Right ventricle myocardium inferior (tissue), 1 donor: ENCODE data around the gene MAN2C1. TPM values are rescaled to one million over a fixed set of nuclear protein-coding genes. Genes with fewer than 3 reads are reported as not detected.
"Not testable (repeated sequence)": the region's sequence is repeated elsewhere in the genome, so short reads cannot be mapped to it uniquely, and the experiment has no call there.

Experiments used
- ATAC-seq: fragments of 200-7000 bp; cut with Tn5 transposase; one replicate; pipeline ENCODE4 v1.9.1; 2020; ENCODE audit warnings: mild to moderate bottlenecking, moderate library complexity
- DNase-seq: peaks from one replicate; pipeline ENCODE4 v3.0.0; 2021; ENCODE audit errors: missing footprints
- intact Hi-C: fragments of 100-400 bp; cut with DNase I; formaldehyde crosslinking; loops from one replicate; pipeline ENCODE4 v1.11.0; 2022
- long read RNA-seq: library from polyadenylated mRNA; unstranded; transcript quantifications from one replicate; pipeline ENCODE4 v2.0.0, GENCODE V29; 2021
- total RNA-seq: library from RNA; stranded (reverse); fragmentation: NEBNext Ultra II Directional; extraction: Animal tissue kit (Norgen Biotek cat#: 25700); gene quantifications from one replicate; pipeline ENCODE4 v1.2.1, GENCODE V29; 2021
- donor health status: DM: no; HTN: yes; CAD: no; lungs with severe emphysema.

The MAN2C1 gene
- total RNA-seq: 89.2 TPM
- long read RNA-seq, transcript MAN2C1-201 (26 exons, 3,284 nt): major isoform, 11 of 32 reads
- long read RNA-seq, partial matches to known transcripts: 7 of 32 reads
- long read RNA-seq, other reads (novel, unspliced or antisense): 13 of 32 reads

- intact Hi-C loops: loop anchor here (1.0 to 5.0 kb wide), 4 partner anchors 83 to 434 kb away; partner anchors contain the start of genes SIN3A and SNUPN
- ATAC-seq: peak; percentile 97
Measured at GRCh38 chr15:75367913-75368688, at the start of gene MAN2C1. MAN2C1 (minus strand) TSS chr15:75368607; CDS start chr15:75368583, 24 bp downstream.

GRCh38 chr15:75416584-75416983 is 48.2 kb upstream of the MAN2C1 start:
- intact Hi-C loops: no loop called here
- DNase-seq: no peak
- no peak for ATAC-seq

More at GRCh38 chr15:75367913-75368688, at the start of gene MAN2C1:
- peak; percentile 98 for DNase-seq

- DNase-seq (no peak), ATAC-seq (no peak)
- intact Hi-C loops: no loop called here
Measured at GRCh38 chr15:75410196-75410595, 41.8 kb upstream of the MAN2C1 start.

- intact Hi-C loops: no loop called here
- DNase-seq (no peak), ATAC-seq (no peak)
Measured at GRCh38 chr15:75407083-75407482, 38.7 kb upstream of the MAN2C1 start.

- DNase-seq (no peak), ATAC-seq (no peak)
- intact Hi-C loops: no loop called here
Measured at GRCh38 chr15:75403892-75404291, 35.5 kb upstream of the MAN2C1 start.

- intact Hi-C loops: no loop called here
- DNase-seq (no peak), ATAC-seq (no peak)
Measured at GRCh38 chr15:75397494-75397893, 29.1 kb upstream of the MAN2C1 start.

GRCh38 chr15:75389791-75390382 is 21.5 kb upstream of the MAN2C1 start:
- intact Hi-C loops: no loop called here
- ATAC-seq (no peak), DNase-seq (no peak)

GRCh38 chr15:75383986-75384385 is 15.6 kb upstream of the MAN2C1 start:
- intact Hi-C loops, ATAC-seq, DNase-seq: not testable (repeated sequence)

GRCh38 chr15:75380773-75381172 is 12.4 kb upstream of the MAN2C1 start:
- intact Hi-C loops: no loop called here

GRCh38 chr15:75371901-75372688 is 3.7 kb upstream of the MAN2C1 start:
- DNase-seq (no peak), ATAC-seq (no peak)
- intact Hi-C loops: no loop called here

More at GRCh38 chr15:75380773-75381172, 12.4 kb upstream of the MAN2C1 start:
- ATAC-seq (no peak), DNase-seq (no peak)

- DNase-seq (no peak), ATAC-seq (no peak)
- intact Hi-C loops: no loop called here
Measured at GRCh38 chr15:75371486-75371885, 3.1 kb upstream of the MAN2C1 start.

- DNase-seq (no peak), ATAC-seq (no peak)
- intact Hi-C loops: loop anchor here (2.0 to 5.0 kb wide), 3 partner anchors 81 to 313 kb away; partner anchors contain the start of genes SIN3A and SNUPN
Measured at GRCh38 chr15:75369897-75370581, 1.6 kb upstream of the MAN2C1 start.

- intact Hi-C loops: loop anchor here (2.0 to 5.0 kb wide), 3 partner anchors 82 to 314 kb away; partner anchors contain the start of genes SIN3A and SNUPN
- ATAC-seq (peak; percentile 1), DNase-seq (no peak)
Measured at GRCh38 chr15:75368689-75369239, 357 bp upstream of the MAN2C1 start.

GRCh38 chr15:75367406-75367912 is 948 bp downstream of the MAN2C1 start:
- intact Hi-C loops: loop anchor here (1.0 to 5.0 kb wide), 2 partner anchors 260 to 435 kb away; partner anchors contain the start of gene SNUPN
- no peak for DNase-seq
- peak; percentile 0 for ATAC-seq

GRCh38 chr15:75367006-75367405 is 1.4 kb downstream of the MAN2C1 start:
- DNase-seq: no peak
- ATAC-seq: no peak
- intact Hi-C loops: loop anchor here (1.0 to 5.0 kb wide), 2 partner anchors 260 to 435 kb away; partner anchors contain the start of gene SNUPN

- ATAC-seq: no peak
- intact Hi-C loops: loop anchor here (5.0 kb wide), 1 partner anchor 261 kb away; the partner anchor contains the start of gene SNUPN
- no peak for DNase-seq
Measured at GRCh38 chr15:75366163-75366562, 2.2 kb downstream of the MAN2C1 start.

GRCh38 chr15:75364881-75365280 is 3.5 kb downstream of the MAN2C1 start:
- DNase-seq: no peak
- intact Hi-C loops: loop anchor here (5.0 kb wide), 1 partner anchor 262 kb away; the partner anchor contains the start of gene SNUPN
- ATAC-seq: no peak

GRCh38 chr15:75363786-75364185 is 4.6 kb downstream of the MAN2C1 start:
- ATAC-seq: no peak
- intact Hi-C loops: no loop called here
- no peak for DNase-seq
